Fibroblast of lung (primary cell): ENCODE measurements around the gene ZFP42. TPM values are rescaled to one million over a fixed set of nuclear protein-coding genes. Genes with fewer than 3 reads are reported as not detected.

Source experiments
- DNase-seq, 2 donors: peaks; one replicate each; pipeline versions ENCODE4 v3.0.0 to v3.0.0-alpha.2; 2010; ENCODE audit warnings: low read depth in 2 of 2
- H2AFZ ChIP-seq: 2 replicates; pipeline ENCODE4 v1.5.1; 2012; ENCODE audit warnings: low read length, control low read depth, inconsistent platforms
- H3K27ac ChIP-seq: 2 replicates; pipeline ENCODE4 v1.5.1; 2011; ENCODE audit warnings: low read length, control low read depth; ENCODE audit not compliant: insufficient read depth
- H3K27me3 ChIP-seq: 2 replicates; pipeline ENCODE4 v1.5.1; 2011; ENCODE audit warnings: mild to moderate bottlenecking, low read length; ENCODE audit not compliant: control insufficient read depth, insufficient read depth
- H3K36me3 ChIP-seq: 2 replicates; pipeline ENCODE4 v1.5.1; 2011; ENCODE audit warnings: low read length; ENCODE audit not compliant: control insufficient read depth, insufficient read depth
- H3K4me1 ChIP-seq: 2 replicates; pipeline ENCODE4 v1.5.1; 2011; ENCODE audit warnings: low read length; ENCODE audit not compliant: control insufficient read depth, insufficient read depth; ENCODE audit errors: extremely low read depth
- H3K4me2 ChIP-seq: 2 replicates; pipeline ENCODE4 v1.5.1; 2011; ENCODE audit warnings: low read length, control low read depth; ENCODE audit not compliant: insufficient read depth; ENCODE audit errors: extremely low read depth
- H3K4me3 ChIP-seq, 4 experiments: fragments of 200-600 bp in 1 of 4; sonication (generic) in 1 of 4; replicated peaks in 1 of 4; 2 replicates each; pipeline ENCODE4 v1.5.1; 2011 to 2016; ENCODE audit warnings: low read length in 4 of 4, low read depth in 3 of 4, mild to moderate bottlenecking in 3 of 4, control low read depth in 2 of 4, inconsistent platforms in 1 of 4, mixed read lengths in 1 of 4; ENCODE audit not compliant: insufficient read depth in 1 of 4; ENCODE audit errors: control extremely low read depth in 1 of 4
- H3K79me2 ChIP-seq: 2 replicates; pipeline ENCODE4 v1.5.1; 2012; ENCODE audit warnings: mild to moderate bottlenecking, low read length, inconsistent platforms; ENCODE audit not compliant: control insufficient read depth, insufficient read depth
- H3K9ac ChIP-seq: 2 replicates; pipeline ENCODE4 v1.5.1; 2011; ENCODE audit warnings: mild to moderate bottlenecking, low read length, control low read depth; ENCODE audit not compliant: insufficient read depth
- H3K9me3 ChIP-seq: 2 replicates; pipeline ENCODE4 v1.5.1; 2012; ENCODE audit warnings: low read depth, low read length; ENCODE audit not compliant: control insufficient read depth, insufficient read depth
- H4K20me1 ChIP-seq: 2 replicates; pipeline ENCODE4 v1.5.1; 2011; ENCODE audit warnings: low read length; ENCODE audit not compliant: control insufficient read depth, insufficient read depth; ENCODE audit errors: extremely low read depth
- CTCF ChIP-seq, 2 donors: IDR thresholded peaks in 1 of 2; conservative IDR thresholded peaks in 1 of 2; 1 replicate in 1 of 2; 2 replicates in 1 of 2; pipeline ENCODE4 v1.5.1; 2011 to 2012; ENCODE audit warnings: low read length in 2 of 2, control low read depth in 1 of 2, inconsistent platforms in 1 of 2, low read depth in 1 of 2, mild to moderate bottlenecking in 1 of 2
- EZH2 ChIP-seq: IDR thresholded peaks from 2 replicates; pipeline ENCODE4 v1.5.1; 2012; ENCODE audit warnings: low read length, control low read depth, mild to moderate bottlenecking; ENCODE audit errors: missing control alignments
- polyA plus RNA-seq, 2 donors: library from polyadenylated mRNA; depleted of rRNA in 1 of 2; stranded (reverse) in 1 of 2; unstranded in 1 of 2; fragments of >200 nt; gene quantifications; 2 replicates each; pipeline ENCODE4 v1.2.1, GENCODE V29; 2011 to 2012; ENCODE audit warnings: missing spikeins in 1 of 2
- total RNA-seq: library from RNA; depleted of rRNA; stranded (reverse); fragments of >200 nt; gene quantifications from 2 replicates; pipeline ENCODE4 v1.2.1, GENCODE V29; 2014

The ZFP42 gene
- total and polyA plus RNA-seq, 2 donors (not counting 1 experiment from before 2014, with no cell fraction given): 0.33 TPM; not detected in 1

- no peak overlapping the region for H3K9ac ChIP-seq
- H3K9me3 ChIP-seq: no peaks in the 10 kb centered on the region
- no peaks in the 10 kb centered on the region for H3K27me3 ChIP-seq
- no peak overlapping the region for H2AFZ ChIP-seq
- H3K27ac ChIP-seq: no peak overlapping the region
- no peaks in the 10 kb centered on the region for H3K79me2 ChIP-seq
- no peaks in the 10 kb centered on the region for H3K36me3 ChIP-seq
- no peak for DNase-seq
- H3K4me3 ChIP-seq: no peak overlapping the region
- no peaks in the 10 kb centered on the region for H3K4me1 ChIP-seq
- no peak for TF ChIP-seq EZH2
- no peak for TF ChIP-seq CTCF (conservative IDR thresholded peaks at IDR 0.05 in 1 of 2, IDR thresholded peaks at IDR 0.05 in 1 of 2; ENCODE audit: low read depth in 1 of 2, low read length in 2 of 2)
- H4K20me1 ChIP-seq: no peaks in the 10 kb centered on the region
- no peak overlapping the region for H3K4me2 ChIP-seq
Observed at GRCh38 chr4:188031751-188032150, 36.2 kb downstream of the ZFP42 start.

GRCh38 chr4:188032170-188032569, 36.6 kb downstream of the ZFP42 start:
- no peak overlapping the region for H3K27ac ChIP-seq
- TF ChIP-seq EZH2 (no peak), CTCF (conservative IDR thresholded peaks at IDR 0.05 in 1 of 2, IDR thresholded peaks at IDR 0.05 in 1 of 2; ENCODE audit: low read depth in 1 of 2, low read length in 2 of 2) (no peak)
- no peaks in the 10 kb centered on the region for H3K4me1 ChIP-seq
- H4K20me1 ChIP-seq: no peaks in the 10 kb centered on the region
- H2AFZ ChIP-seq: no peak overlapping the region
- no peaks in the 10 kb centered on the region for H3K9me3 ChIP-seq
- H3K9ac ChIP-seq: no peak overlapping the region
- no peaks in the 10 kb centered on the region for H3K36me3 ChIP-seq
- H3K79me2 ChIP-seq: no peaks in the 10 kb centered on the region
- no peak overlapping the region for H3K4me2 ChIP-seq
- no peaks in the 10 kb centered on the region for H3K27me3 ChIP-seq
- H3K4me3 ChIP-seq: no peak overlapping the region
- no peak for DNase-seq

GRCh38 chr4:188032583-188032982, 37.0 kb downstream of the ZFP42 start:
- no peaks in the 10 kb centered on the region for H3K9me3 ChIP-seq

More at GRCh38 chr4:188032583-188032982, 37.0 kb downstream of the ZFP42 start:
- no peak for TF ChIP-seq EZH2
- Histone ChIP-seq H3K4me1 (no peaks in the 10 kb centered on the region), H3K27me3 (no peaks in the 10 kb centered on the region), H3K27ac (no peak overlapping the region), H3K4me2 (no peak overlapping the region), H2AFZ (no peak overlapping the region), H3K36me3 (no peaks in the 10 kb centered on the region), H3K4me3 (no peak overlapping the region), H4K20me1 (no peaks in the 10 kb centered on the region), H3K9ac (no peak overlapping the region), H3K79me2 (no peaks in the 10 kb centered on the region)
- no peak for DNase-seq
